NCI-H526 (cell line): ENCODE data around the gene NSF.

ENCODE experiments used
- DNase-seq, 2 experiments: peaks; one replicate each; lab custom pipeline; 2025; lab: John Stamatoyannopoulos, UW

NSF gene

DNA sequence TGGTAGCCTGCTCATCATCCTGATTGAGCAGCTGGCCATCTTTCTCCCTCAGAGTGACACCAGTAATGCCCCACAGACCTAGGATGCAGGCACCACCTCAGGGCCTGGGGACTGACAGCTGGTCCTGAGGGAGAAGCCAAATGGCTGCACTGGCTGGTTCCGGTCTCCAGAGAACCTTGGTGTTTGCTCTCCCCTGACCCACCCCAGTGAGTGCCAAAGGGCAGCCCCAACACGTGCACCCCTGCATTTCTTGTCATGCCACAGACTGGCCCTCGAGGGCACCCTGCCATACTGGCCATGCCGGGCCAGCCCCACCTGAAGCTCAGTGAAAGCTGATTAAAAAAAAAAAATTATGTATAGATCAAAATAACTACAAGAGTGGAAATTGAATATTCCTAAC lies 127.5 kb downstream of the NSF start:
- DNase-seq = no peak

DNA sequence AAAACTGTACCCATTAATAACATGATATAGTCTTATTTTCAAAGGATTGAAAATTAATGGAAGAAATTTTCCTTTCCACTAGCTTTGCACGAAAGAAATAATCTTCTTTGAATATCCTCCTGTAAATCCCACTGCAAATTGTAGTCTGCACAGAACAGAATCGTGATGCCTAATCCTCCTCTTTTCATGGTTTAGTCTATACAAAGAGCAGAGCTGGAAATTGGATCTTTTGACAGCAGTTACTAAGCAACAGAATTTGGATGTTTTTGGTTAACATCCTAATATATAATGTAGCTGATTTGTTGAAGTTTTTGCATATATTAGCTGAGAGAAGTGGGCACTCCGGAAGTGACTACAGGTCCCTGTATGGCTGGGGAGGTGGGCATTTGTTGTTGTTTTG lies 129.4 kb downstream of the NSF start:
- DNase-seq = no peak

DNA sequence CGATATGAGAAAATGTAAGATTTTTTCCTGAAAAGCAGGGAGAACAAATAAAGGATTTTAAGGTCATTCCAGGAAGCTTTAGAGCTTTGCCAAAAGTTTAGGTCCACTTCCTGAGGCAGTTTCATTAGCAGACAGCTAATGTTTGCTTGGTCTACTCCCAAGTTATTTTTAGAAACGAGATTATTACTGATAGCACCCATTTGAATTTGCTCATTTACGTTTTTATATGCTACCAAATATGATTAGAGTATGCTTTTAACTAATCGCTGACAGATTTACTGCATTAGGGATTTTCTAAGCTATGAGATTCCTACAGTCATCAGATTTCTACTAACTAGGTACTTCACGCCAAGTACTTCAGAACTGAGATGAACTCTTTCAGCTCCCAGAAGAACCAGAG lies 129.9 kb downstream of the NSF start:
- no peak for DNase-seq

DNA sequence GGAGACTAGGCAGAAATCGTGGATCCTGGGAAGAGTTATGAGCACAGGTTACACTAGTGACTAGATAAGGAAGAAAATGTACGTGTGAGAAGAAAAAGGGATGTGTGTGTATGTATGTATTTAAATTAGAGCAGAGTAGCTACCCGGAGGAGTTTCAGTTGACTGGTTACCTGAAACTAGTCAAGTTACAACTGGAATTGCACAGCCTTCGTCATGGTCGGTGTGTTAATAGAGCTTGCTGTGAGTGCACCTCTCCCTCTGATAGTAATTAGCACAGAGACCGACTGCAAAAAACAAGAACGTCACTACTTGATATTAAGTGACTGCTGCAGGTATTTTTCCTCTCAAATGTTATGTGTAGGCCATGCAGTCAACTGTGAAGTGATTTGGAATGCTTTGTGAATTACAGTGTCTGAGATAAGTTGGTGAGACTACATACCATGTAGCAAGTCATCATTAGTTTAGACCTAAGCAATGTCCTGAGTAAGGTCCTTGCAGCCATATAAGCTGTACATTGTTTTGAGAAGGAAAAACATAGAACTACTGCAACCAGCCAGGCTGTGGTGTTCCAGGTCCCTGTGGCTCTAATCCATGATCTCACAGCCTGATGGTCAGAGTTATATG lies 132.3 kb downstream of the NSF start:
- peak; percentile 56 to 79 for DNase-seq

GRCh38 chr17:46726206-46726605 lies 135.7 kb downstream of the NSF start:
- no peak for DNase-seq

DNA sequence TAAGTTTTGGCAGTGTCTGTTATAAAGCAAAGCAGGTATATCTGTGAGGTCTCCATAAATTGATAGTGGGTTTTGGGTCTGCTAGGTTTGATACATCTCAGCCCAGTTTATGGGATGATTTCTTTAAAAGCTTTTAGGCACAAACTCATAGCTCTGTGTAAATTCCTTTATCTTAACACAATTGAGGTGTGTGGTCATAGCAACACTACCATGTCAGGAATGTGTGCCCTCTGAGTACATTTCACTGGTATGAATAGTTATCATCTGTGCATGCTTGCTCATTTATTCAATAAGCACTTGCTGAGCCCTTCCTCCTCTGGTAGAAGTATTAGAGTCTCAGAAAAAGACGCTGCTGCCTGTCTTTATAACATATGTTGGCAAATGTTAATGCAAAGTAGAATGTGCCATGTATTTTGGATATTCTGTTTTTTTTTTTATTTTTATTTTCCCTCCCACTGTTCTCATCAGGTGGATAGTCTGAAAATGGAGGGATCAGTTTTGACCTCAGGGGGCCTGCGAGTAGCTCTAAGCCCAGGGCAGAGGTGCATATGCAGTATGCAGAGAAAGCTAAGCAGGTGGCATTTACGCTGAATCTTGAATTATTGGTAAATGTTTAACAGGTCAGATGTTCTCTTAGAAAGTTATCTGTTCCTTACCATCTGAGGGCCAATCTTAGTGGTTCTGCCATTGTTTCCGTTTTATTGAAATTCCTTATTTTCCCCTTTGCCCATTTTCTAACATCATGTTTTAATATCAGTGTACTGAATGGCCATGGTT lies 137.3 kb downstream of the NSF start:
- no peak for DNase-seq

DNA sequence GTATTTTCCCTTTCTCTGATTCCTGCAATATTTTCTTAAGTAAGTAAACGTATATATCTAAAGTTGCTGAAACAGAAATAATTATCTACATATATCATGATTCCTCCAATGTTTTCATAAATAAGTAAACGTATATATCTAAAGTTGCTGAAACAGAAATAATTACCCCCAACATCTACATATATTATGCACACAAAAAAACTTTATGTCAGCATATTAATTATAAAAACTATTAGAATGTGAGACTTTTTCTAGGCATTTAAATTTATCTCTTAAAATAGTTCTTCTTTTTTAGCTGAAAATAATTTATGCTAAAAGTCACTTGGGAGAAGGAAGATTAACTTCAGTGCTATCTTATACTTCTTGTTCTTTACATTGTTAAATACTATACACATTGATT lies 139.6 kb downstream of the NSF start:
- no peak for DNase-seq

- DNase-seq = no peak
Observed at GRCh38 chr17:46730679-46731078, 140.2 kb downstream of the NSF start.

GRCh38 chr17:46732160-46732559 lies 141.7 kb downstream of the NSF start:
- no peak for DNase-seq

DNA sequence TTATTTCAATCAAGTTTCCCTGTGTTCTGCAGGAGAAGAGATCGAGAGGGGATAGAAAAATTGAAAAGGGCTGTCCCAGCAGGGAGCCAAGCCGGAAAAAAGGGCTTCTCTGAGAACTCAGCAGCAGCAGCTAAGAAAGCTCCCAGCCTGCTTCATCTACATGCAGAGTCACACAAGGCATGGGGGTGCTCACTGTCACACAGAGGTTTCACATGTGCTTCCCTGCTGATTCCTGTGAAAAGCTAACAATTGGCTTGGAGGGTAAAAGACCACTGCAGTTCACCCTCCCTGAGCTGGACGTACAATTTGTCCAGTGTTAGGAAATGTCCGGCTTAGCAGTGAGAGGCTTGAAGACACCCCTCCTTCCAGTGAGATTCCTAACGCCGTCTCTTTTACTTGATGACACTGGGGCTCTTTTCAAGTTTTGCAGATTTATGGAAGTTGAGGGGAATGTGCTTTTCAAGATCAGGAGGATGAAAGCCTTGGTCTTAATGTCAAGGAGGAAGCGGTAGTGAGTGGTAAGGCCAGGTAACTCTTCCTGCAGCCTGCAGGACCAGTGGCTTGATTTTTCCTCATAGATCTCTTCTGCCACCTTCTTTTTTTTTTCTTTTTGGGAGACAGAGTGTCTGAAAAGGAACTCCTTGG lies 142.4 kb downstream of the NSF start:
- DNase-seq = no peak

DNA sequence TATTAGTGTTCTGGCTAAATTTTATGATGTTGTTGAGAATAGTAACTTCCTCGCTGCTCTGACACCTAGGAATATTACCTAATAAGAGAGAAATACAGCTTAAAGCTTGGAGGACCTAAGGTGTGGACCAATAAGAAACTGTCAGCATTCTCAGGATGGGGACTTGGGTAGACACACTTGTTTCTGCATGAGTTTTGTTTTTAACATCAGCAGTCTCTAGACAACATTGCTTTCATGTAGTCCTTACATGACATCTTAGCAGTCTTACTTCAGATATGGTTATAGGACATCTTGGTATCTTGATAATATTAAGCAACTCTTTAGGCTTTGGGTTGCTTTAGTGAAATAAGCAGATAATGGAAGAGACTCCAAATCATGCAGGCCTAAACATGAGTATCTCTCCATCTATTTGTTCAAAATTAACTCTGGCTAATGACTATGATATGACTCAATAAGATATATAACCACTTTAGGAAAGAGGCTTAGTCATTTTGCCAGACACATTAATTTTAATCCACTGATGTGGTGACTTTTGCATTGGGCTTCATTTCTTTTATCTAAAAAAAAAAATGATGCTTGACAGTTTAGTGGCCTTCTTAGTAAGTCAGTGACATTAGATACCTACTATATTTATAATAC lies 143.5 kb downstream of the NSF start:
- no peak for DNase-seq

GRCh38 chr17:46736100-46736499 lies 145.6 kb downstream of the NSF start:
- DNase-seq = no peak

DNA sequence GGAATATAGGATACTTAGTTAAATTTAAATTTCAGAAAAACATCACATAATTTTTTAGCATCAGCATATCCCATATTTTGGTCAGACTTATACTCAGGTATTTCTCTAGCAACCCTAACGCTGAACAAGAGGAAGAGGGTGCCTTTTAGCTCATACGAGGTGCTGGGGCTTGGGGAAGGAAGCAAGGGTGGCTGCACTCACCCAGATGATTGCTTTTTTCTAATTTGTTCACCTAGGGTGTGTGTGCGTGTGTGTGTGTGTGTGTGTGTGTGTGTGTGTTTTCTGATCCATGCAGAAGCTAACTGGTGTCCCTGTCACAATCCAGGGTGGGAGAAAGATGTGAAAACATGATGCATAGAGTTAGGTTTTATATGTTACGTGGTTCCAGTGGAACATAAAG lies 146.9 kb downstream of the NSF start:
- no peak for DNase-seq

DNA sequence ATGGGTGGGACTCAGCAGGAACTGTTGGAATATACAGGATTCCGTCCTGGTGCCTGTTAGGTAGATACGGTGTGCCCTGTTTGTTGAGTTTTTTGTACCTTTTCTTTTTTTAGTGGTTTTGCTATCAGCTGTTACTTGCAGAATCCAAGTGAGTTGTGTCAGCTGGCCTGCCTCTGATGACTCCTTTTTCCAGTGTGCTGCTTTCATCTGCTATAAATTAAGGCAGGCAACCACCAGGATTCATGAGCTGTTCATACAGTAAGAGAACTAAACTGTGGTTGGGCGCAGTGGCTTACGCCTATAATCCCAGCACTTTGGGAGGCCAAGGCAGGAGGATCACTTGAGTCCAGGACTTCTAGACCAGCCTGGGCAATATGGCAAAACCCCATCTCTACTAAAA lies 148.1 kb downstream of the NSF start:
- no peak for DNase-seq

GRCh38 chr17:46739982-46740381 lies 149.5 kb downstream of the NSF start:
- no peak for DNase-seq

- DNase-seq = no peak
Observed at GRCh38 chr17:46741122-46741730, 150.8 kb downstream of the NSF start.

DNA sequence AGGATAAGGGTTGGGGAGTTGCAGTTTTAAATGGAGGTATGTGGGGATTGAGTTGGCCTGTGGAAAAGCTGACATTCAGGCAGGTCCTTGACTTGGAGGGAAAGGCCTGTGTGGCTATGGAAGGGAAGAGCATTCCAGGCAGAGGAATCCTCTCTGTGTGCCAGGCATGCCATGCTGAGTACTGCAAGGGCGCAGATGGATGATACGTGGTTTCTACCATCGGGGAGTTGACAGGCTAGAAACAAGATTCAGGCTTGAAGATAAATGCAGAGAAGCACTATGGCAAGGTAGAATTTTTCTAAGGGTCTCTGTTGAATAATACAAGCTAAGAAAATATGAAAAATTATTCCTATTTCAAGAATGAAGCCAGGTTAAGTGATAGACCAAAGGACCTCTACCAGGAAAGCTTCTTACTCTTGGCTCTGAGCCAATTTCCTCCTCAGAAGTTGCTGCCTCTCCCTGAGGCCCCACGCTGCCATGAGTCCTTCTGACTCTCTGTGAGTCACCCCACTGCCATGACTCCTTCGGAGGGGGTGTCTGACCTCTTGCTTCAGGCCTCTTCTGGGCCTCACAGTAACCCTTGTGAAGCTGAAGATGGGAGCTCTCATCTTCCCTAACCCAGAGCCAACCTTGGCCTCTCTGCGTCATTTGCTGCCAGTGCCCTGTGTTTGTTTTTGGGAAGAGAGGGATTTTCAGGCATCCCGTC lies 152.2 kb downstream of the NSF start:
- no peak for DNase-seq

DNA sequence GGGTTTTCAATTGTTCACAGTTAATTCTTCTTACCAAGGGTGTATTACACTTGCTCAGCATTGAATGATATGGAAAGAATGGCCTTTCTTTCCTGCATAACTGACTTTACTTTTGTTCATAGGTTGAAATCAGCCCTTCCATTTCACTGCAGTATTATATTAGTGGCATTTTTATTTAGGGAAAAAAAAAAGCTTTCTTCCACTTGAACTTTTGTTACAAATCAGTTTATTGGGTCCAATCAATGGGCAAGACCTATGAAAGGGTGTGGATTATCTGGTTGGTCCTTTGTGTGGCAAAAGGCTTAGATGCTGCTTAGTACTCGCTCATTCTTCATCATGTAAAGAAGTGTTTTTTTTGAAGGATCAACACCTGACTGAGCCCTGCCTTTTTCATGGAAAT lies 154.0 kb downstream of the NSF start:
- no peak for DNase-seq

DNA sequence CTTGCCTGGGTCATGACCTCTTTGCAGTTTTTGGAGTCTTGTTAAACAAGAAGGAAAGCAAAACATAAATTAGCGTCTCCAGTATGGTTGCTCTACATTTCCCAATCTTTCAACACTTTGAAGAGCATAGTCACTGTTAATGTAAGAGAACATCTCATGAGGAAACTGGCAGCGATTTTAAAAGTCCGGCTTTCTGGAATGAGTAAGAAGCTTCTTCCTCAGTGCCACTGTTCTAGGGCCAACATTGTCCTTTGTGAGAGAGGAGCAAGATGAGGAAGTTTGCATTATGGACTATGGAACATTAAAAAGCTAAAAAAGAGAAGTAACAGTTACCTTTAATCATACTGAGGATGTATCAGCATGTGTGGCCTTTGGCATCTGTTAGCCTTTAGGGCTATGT lies 154.9 kb downstream of the NSF start:
- no peak for DNase-seq

GRCh38 chr17:46751425-46751824 lies 161.0 kb downstream of the NSF start:
- DNase-seq = no peak

DNA sequence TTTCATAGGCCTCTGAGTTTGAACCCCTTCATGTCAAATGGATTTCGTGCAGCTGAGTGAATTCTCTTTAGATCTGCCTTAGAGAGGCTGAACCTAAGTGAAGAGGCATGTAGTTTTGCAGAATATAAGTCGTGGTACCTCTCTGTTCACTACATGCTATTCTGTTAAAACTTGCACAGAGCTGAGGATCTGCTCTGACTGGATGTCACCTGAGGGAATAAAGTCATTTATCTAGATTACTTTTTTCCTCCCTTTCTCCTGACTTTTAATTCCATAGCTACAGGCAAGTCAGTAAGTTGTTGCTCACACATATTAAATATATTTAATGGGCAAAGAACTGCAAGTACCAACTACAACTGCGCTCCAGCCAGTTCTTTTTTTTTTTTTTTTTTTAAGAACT lies 163.3 kb downstream of the NSF start:
- DNase-seq = no peak
